OCI-M2 (cell line): ENCODE data around the gene PRKG1.

ENCODE experiments used
- DNase-seq: peaks from one replicate; lab custom pipeline; 2025; ENCODE audit not compliant: unreplicated experiment; lab: John Stamatoyannopoulos, UW

PRKG1 gene

DNA sequence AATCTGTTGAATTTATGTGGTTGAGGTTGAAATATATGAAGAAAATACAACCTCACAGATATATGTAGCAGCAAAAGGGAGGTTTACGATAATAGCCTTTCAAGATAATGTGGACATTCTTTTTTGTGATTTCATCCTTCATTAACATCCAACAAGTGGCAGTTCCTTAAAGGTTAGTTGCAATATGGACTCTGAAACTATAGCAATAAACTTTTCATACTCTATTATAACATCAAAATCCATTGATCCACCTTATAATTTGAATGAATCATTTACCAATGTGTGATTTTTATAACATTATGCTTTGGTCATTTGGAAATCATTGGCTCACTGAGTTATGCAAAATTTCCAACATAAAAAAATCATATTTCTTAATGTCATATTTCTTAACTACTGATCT, 825.9 kb downstream of the PRKG1 start:
- DNase-seq: no peak

DNA sequence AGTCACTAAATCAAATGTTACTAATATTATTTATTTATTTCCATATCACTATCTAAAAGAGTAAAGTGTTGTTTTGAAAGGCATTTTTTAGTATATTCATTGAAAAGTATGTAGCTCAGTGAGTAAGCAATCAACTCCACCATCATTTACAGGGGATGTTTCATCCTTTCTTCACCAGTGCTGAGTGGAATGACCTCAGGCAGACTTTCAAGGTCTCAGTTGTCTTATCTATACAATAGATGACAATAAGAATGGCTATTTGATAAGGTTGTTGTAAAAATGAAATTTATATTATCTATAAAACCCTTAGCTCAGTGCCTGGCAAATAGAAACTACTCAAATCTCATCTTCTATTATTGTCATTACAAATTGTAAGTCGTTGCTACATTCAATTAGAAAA, 829.4 kb downstream of the PRKG1 start:
- no peak for DNase-seq

DNA sequence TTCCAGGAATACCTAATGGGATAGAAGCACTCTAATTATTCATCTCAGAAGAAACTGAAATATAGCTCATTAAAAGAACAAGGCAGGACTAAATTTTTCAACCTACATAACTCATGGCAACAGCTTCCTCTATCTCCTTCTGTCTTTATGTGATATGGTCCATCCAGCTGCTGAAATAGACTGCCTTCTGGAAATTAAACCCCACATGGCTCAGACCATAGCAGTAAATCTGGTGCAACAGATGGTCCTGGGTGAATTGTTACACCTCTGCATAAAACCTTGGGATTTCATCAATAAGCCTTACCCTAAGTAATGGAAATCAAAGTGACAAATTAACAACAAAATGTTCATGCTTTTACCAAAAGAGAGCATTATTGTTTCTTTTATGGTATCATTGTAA, 830.7 kb downstream of the PRKG1 start:
- DNase-seq: no peak

DNA sequence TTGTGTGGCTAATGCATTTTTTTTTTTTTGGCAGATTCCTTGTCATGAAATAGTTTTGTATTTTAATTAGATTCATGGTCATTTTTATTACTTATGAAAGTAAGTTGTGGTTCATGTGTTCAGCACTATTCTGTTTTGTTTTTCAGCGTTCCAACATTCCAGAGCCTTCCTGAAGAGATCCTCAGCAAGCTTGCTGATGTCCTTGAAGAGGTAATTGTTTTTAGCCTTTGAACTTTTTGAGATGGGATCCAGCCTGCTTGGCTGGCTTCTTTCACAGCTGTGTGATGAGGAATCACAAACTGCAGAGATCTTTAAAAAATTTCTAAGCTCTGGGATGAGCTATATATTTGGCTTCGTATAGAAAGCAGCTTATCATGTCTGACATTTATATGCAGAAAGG, 833.1 kb downstream of the PRKG1 start:
- no peak for DNase-seq

DNA sequence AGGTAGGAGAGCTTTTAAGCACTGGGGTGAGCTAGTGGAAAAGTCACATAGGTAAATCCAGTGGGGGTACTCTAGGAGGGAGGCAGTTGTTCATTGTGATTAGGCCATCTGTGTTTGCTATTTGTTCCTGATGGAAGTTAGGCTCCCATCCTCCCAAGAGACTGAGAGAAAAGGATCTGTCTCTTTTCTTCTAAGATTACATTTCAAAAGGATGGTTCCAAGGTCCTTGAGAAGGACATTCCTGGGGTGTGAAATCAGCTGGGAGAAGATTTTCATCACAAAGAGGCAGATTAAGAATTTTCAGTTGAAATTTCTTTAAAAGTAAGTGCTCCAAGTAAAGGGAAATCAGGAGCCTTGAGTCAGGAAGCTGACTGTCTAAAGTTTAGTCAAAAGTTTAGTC, 835.9 kb downstream of the PRKG1 start:
- DNase-seq: no peak

DNA sequence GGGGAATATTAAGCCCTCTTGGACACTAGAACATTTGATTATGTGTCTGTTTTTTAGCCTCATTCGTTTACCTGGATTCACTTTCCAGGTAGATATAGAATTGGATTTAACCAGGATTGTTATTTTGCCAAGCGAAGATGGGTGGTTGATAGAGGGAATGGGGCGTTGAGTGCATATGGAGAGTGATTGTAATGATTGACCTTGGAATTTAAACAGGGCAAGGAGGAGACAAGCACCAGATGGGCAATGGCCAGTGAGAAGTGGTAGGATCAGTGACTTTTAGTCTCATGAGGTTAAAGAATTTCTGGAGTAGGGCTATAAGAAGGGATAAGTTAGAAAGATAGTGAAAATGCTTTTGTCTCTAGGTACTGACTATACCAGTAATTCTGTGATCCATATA, 836.3 kb downstream of the PRKG1 start:
- DNase-seq: no peak

DNA sequence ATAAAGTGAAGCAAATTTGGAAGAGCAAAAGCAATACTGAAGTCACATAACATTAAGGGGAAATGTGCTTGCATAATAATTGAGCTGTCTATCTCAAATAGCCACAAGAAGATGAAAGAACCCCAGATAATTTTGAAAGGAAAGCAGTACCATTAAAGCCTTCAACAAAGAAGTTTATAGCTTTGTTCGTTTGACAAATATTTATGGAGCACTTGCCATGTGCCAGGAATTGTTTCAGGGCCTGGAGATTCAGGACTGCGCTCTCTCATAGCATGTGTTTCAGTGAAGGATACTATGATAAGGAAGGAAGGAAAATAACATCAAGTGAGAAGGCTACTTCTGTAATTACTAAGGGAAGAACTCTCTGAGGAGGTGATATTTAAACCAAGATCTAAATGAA, 837.4 kb downstream of the PRKG1 start:
- no peak for DNase-seq

DNA sequence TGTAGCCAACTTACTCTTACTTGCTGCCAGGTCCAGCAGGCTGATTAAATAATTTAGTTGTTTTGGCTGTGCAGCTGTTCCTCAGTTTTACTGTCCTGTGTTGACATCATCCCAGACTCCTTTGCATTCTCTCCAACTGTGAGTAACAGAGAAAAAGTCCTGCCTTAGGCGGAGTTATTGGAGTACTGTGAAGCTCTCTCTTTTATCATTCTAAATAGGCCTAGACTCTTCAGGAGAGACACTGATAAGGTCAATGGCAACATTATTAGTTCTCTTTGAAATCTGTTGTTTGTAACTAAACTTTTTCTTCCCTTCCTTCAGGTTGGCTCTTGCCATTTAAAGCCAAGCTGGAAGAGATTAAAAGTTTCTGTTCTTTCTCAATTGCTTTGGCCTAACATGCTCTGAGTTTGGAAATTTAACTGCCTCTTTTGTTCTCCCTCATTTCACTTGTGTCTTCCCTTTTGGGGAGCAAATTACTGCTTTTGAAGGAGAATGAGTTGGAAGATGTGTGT, 840.8 kb downstream of the PRKG1 start:
- DNase-seq: no peak

DNA sequence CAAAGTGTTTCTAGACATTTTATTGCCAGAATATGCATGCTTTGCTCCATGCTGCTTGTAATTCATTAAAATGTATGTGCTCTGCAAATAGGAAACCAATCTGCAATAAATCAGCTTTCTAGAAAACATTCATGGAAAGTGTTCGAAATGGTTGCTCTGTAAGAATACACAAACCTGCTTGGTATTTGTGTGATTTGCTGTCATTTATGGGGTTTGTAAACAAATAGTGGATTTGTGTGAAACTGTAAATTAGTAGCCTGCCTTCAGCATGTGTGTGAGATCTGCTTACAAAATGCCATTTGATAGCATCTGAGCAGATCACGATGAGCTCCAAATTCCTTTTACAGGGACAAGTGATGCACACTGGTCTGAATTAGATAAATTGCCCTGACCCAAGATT, 844.2 kb downstream of the PRKG1 start:
- DNase-seq: no peak

DNA sequence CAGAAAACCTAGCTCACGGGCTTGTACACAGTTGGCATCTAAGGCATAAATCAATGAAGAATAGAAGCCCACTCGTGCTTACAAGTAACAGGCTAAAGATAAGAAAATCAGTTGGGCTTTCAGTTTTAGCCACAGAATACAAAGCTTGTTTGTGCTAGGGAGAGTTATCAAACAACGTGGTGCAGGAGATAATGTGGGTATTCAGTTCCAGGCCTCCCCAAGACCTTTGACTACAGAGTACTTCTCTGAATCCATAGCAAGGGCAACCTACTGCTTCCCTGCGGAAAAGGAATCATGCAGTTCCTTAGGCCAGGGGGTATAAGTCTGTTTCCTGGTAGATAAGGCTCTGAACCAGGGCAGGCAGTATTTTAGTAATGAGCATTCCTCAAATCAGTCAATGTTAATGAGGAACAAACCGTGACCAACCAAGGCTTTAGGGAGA, 844.6 kb downstream of the PRKG1 start:
- no peak for DNase-seq

DNA sequence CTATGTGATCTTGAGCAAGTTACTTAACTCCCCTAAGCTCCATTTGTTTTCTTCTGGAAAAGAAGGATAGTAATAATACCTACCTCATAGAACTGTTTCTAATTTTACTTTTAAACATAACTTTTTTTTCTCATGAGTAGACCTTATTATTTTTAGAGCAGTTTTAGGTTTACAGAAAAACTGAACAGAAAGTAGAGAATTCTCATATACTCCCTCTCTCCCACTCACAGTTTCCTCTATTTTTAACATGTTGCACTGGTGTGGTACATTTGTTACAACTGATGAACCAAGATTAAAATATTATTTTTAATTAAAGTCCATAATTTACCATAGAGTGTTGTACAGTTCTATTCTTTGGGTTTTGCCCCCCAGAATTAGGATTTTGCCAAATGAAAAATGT, 846.4 kb downstream of the PRKG1 start:
- DNase-seq: no peak

DNA sequence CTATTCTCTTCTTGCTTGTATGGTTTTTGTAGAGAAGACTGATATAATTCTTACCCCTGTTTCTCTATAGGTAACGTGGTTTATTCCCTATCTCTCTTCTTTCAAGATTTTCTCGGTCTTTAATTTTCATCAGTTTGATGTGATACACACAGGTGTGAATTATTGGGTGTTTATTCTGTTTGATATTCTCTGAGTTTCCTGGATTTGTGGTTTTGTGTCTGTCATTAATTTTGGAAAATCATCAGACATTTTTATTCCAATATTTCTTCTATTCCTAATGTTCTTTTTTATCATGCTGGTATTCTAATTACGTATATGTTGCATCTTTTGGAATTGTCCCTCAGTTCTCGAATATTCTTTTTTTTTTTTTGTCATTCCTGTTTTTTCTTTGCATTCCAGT, 850.1 kb downstream of the PRKG1 start:
- no peak for DNase-seq

DNA sequence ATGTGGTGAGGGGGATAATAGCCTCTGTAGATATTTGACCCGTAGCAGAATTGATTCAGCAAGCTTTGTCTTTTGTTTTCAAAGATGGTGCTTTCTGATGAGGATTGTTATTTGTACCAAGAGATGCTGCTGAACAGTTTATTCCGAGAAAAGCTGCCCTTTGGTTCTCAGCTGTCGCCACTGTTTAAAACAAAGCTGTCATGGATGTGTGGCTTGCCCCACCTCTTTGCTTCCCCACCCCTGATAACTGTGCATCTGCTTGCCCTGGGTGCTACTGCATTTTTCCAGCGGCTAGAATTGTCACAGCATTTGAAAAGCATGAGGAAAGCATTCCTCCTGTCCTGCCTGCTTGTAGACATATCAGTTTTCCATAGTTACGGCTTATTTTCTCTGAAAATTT, 852.0 kb downstream of the PRKG1 start:
- DNase-seq: no peak

DNA sequence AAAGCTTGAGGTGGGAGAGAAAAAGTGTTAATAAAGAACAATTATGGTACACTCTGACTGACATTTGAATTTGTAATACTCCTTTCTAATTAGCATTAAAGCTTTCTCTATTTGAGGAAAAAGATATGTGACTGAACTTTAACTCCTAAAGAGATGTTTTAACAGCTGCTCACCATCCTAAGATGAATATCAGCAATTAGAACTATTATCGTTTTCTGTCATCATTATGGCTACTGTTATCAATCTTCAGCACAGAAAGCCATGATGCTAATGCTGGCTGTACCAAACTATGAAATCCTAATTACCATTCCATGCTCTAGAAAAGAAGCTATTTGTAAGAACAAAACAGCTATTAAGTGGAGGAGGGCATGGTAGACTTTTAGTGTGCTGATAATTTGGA, 853.9 kb downstream of the PRKG1 start:
- no peak for DNase-seq

DNA sequence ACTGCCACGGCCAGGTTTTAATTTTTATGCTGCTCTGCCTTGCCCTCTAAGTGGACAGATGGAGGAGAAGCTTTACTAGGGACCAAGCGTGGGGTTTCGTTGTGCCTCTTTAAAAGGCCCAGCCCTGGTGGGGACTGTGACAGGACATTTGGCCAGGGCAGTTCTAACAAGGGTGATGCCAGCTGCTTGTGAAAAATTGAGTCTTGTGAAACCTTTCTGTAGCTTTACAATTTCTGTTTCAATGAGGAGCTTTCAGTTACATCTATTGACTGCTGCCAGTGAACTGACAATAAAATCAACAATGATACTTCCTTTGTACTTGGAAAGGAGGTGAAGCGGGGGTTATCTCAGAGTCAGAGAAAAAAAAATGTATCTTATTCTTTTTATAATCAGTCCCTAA, 858.2 kb downstream of the PRKG1 start:
- no peak for DNase-seq

DNA sequence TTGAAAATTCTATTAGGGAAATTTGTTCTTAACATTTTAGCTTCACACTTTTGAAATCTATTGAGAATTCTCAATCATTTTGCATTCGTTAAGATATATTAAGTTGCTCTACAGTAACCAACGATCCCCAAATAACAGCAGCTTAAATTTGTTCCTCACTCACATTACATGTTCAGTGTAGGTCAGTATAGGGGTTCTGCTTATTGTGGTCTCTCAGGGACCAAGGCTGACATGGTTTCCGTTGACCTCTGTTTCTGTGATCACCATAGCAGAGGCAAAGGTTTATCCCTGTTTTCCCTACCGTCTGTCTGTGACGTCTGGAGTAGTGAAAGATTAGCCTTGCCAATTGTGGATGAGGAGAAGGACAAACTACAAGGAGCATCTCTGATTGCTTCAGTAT, 860.1 kb downstream of the PRKG1 start:
- DNase-seq: no peak

DNA sequence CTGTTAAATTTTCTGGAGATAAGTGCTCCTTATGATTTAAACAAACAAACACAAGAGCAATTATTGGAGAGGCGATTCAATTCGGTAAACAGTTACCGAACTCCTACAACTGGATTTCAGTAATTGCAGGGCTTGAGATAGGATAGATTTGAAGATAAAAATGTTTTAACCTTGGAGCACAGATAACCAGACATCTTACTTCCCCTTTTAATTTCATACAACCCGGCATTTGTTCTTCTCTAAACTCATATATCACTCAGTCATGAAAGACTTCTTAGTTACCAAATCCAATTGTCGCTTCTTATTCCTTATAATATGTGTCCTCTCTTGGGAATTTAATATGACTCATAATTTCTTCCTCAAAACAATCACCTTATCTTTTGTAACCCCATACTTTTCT, 861.1 kb downstream of the PRKG1 start:
- no peak for DNase-seq

DNA sequence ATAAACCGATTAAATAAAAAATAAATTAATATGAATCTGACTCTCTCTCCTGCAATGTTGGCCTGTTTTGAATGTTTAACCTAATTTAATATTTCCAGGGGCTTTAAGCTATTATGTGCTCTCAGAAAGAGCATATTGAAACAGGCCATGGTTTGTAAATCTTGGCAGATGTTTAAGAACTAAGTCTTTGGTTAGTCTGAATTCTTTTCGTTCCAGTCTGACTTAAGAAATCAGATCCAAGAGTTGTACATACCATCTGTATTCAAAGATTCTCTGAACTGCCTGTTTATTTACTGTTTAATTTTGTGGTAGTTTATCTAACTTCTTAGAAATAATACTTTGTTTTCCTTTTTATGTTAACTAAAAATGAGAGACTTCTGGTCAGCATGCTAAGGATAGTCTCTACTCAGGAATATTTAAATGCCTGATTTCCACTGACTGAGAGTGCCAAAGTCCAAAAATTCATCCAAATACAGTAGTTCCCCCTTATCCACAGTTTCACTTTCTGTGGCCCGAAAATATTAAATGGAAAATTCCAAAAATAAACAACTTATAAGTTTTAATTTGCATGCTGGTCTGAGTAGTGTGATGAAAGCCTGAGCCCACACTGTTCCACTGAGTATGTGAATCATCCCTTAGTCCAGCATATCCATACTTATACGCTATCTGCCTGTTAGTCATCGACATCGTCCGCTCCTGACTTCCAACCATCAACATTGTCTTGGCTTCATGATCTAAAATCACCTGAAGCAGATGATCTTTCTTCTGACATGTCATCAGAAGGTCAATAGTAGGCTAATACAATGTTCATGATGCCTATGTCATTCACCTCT, 863.2 kb downstream of the PRKG1 start:
- DNase-seq: no peak

DNA sequence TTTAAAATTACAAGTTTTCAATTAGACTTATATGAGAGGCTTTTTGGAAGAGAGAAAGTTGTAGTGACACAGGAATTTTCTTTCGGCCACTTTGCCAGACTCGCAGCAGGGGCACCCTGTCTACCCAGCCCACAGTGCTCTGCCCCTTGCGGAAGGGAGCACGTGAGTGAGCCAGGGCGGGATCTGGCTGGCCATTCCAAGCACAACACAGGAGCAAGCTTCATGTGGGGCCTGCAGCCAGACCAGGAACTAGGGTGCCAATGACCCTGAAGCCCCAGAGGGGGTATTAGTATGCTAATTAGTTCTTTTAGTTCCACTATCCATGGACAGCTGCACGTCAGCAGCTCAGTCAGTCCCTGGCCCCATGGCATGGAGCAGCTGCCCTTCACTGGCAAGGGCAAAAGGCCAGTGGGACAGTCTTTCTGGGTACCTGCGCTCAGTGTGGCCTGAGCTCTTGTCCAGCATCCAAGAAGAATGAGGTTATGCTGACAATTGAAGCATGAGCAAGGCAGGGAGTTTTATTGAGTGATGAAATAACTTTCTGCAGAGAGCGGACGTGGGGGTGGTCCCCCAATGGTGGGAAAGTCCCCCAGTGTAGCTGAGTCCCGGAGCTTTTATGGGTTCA, 876.2 kb downstream of the PRKG1 start:
- no peak for DNase-seq

DNA sequence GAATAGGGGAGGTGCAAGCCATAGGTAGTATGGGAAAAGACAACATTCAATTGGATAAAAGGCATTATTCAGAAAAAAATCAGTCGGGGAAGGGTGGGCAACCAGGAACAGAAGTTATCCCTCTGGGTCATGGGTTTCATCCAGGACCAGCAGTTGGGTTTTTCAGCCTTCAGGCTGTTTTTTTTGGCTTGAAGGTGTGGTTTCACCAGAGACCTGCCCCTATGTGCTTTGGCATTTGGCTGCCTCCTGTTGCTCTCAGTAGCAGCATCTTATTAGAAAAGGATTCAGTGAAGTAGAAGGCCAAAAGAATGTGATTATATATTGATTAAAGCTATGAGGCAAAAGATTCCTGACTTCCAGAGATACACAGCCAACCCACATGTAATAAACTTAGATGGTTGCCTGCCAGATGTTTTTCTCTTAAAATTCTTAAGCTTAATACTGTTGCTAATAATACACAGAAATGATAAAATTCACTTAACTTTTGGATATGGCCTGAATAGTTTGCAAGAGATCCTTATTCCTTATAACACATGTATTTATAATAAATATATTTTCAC, 876.8 kb downstream of the PRKG1 start:
- DNase-seq: no peak

DNA sequence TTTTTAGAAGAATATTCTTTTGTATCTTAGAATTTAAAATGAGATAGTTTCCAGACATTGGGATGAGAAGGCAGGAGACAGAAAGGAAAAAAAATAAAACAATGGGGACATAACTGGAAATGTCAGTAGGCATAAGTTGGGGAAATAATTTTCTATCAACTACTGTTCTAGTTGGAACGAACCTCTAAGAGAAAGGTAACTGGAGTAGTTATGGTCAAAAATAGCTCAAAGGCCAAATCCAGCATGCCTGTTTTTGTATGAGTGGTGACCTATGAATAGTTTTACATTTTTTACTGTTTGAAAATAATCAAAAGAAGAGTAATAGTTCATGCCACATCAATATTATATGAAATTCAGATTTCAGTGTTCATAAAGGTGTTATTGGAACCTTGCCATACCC, 877.3 kb downstream of the PRKG1 start:
- no peak for DNase-seq

DNA sequence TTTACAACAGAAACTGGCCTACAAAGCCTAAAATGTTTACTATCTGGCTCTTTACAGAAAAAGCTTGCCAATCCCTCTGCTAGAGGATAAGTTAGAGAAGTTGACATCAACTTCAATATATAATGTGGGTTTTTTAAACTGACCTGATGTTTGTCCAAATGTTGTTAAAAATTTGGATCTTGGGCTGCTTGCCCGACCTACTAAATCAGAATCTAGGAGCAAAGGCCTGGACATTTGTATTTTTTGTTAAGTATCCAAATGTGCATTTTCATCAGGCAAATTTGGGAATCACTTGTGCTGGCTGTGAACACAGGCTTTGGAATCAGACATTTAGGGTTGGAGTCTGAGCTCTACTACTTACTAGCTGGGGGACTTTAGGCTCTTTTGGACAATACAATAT, 877.8 kb downstream of the PRKG1 start:
- DNase-seq: no peak
